OCI-LY3 (cell line): ENCODE data around the gene HELZ2.

ENCODE experiments used
- H2AFZ ChIP-seq: fragments of 200-600, 300-600 bp; shearing (Covaris generic); 2 replicates; pipeline ENCODE4 v1.6.0; 2014; ENCODE audit warnings: antibody characterized with exemption, low read depth, low read length
- H3K27ac ChIP-seq: fragments of 200-600, 300-600 bp; sonication (generic); 2 replicates; pipeline ENCODE4 v1.5.1; 2014; ENCODE audit warnings: mild to moderate bottlenecking, low read length, moderate library complexity, mixed read lengths
- H3K27me3 ChIP-seq: fragments of 200-600, 300-600 bp; sonication (generic); 2 replicates; pipeline ENCODE4 v1.6.1; 2014; ENCODE audit warnings: low read depth, low read length, mixed read lengths
- H3K36me3 ChIP-seq: fragments of 200-600, 300-600 bp; sonication (generic); replicated peaks from 2 replicates; pipeline ENCODE3; 2014; ENCODE audit warnings: low read depth, low read length, mixed read lengths
- H3K4me1 ChIP-seq: fragments of 300-600, 200-600 bp; sonication (generic); 2 replicates; pipeline ENCODE4 v1.6.1; 2014; ENCODE audit warnings: low read length, mixed read lengths
- H3K4me2 ChIP-seq: fragments of 200-600, 300-600 bp; sonication (generic); 2 replicates; pipeline ENCODE4 v1.6.1; 2014; ENCODE audit warnings: low read length, mixed read lengths
- H3K4me3 ChIP-seq: fragments of 300-600, 200-600 bp; sonication (generic); 2 replicates; pipeline ENCODE4 v1.5.1; 2014; ENCODE audit warnings: antibody characterized with exemption, mild to moderate bottlenecking, low read length, moderate library complexity
- H3K79me2 ChIP-seq: fragments of 300-600, 200-600 bp; shearing (Covaris generic); 2 replicates; pipeline ENCODE4 v1.6.1; 2014; ENCODE audit warnings: mild to moderate bottlenecking, low read length, mixed read lengths
- H3K9ac ChIP-seq: fragments of 300-600, 200-600 bp; shearing (Covaris generic); 2 replicates; pipeline ENCODE4 v1.6.0; 2014; ENCODE audit warnings: mild to moderate bottlenecking, low read length, moderate library complexity
- H3K9me3 ChIP-seq: fragments of 200-600, 300-600 bp; shearing (Covaris generic); 2 replicates; pipeline ENCODE4 v1.6.1; 2014; ENCODE audit warnings: low read length, mixed read lengths; ENCODE audit not compliant: insufficient read depth
- H4K20me1 ChIP-seq: fragments of 200-600, 300-600 bp; sonication (generic); 2 replicates; pipeline ENCODE4 v1.6.1; 2016; ENCODE audit warnings: low read length, mixed read lengths; ENCODE audit not compliant: insufficient read depth
- EZH2phosphoT487 ChIP-seq: fragments of 200-600 bp; shearing (Covaris generic); IDR thresholded peaks from 2 replicates; pipeline ENCODE4 v1.6.1; 2018; ENCODE audit warnings: antibody characterized with exemption, mixed run types, low read depth
- TF ChIP-seq, protein P1 (sequence below): fragments of 200-600, 300-600 bp; sonication (generic); IDR thresholded peaks from 2 replicates; pipeline ENCODE4 v1.5.1; 2014; ENCODE audit warnings: antibody characterized with exemption, low read length, low read depth

Gene HELZ2

DNA sequence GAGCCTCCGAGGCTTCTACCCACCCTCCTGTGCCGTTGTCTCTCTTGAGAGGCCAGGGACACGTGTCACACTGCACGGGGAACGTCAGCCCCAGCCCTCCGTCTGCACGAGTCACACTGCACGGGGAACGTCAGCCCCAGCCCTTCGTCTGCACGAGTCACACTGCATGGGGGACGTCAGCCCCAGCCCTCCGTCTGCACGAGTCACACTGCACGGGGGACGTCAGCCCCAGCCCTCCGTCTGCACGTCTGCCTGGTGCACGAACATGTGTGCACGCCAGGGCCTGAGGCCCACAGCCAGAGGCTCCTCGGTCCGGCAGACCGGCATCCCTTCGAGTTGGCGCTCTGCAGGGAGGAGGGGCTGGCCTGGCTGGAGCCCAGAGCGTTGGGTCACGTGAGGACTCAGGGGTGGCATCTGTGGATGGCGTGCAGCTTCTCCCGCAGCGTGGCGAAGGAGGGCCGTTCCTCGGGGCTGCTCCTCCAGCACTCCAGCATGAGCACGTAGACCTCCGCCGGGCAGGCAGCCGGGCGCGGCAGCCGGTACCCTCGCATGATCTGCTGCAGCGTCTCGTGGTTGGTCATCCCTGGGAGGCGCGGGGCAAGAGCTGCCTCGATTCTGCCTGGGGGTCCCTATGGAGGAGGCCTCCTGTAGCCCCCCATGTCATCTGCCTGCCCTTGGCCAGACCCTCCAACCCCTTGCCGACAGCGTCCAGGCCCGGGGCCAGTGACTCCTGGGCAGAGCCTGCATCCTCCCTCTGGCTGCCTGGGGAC, 33.4 kb downstream of the HELZ2 start:
- Histone ChIP-seq H2AFZ (no peak overlapping the region), H3K27me3 (peaks cover 23% of the 10 kb centered on the region), H3K9me3 (no peaks in the 10 kb centered on the region), H3K4me2 (no peak overlapping the region), H3K79me2 (no peaks in the 10 kb centered on the region), H3K9ac (no peak overlapping the region), H4K20me1 (no peaks in the 10 kb centered on the region), H3K27ac (no peak overlapping the region), H3K4me1 (peaks cover 30% of the 10 kb centered on the region), H3K4me3 (no peak overlapping the region), H3K36me3 (no peaks in the 10 kb centered on the region)
- TF ChIP-seq EZH2phosphoT487: no peak
- TF ChIP-seq, protein P1, sequence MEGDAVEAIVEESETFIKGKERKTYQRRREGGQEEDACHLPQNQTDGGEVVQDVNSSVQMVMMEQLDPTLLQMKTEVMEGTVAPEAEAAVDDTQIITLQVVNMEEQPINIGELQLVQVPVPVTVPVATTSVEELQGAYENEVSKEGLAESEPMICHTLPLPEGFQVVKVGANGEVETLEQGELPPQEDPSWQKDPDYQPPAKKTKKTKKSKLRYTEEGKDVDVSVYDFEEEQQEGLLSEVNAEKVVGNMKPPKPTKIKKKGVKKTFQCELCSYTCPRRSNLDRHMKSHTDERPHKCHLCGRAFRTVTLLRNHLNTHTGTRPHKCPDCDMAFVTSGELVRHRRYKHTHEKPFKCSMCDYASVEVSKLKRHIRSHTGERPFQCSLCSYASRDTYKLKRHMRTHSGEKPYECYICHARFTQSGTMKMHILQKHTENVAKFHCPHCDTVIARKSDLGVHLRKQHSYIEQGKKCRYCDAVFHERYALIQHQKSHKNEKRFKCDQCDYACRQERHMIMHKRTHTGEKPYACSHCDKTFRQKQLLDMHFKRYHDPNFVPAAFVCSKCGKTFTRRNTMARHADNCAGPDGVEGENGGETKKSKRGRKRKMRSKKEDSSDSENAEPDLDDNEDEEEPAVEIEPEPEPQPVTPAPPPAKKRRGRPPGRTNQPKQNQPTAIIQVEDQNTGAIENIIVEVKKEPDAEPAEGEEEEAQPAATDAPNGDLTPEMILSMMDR: no peak

GRCh38 chr20:63539441-63540370, 34.3 kb downstream of the HELZ2 start:
- Histone ChIP-seq H3K79me2 (no peaks in the 10 kb centered on the region), H3K9me3 (no peaks in the 10 kb centered on the region), H4K20me1 (no peaks in the 10 kb centered on the region), H3K36me3 (no peaks in the 10 kb centered on the region), H3K9ac (no peak overlapping the region), H3K4me3 (no peak overlapping the region), H3K4me2 (no peak overlapping the region), H3K27ac (no peak overlapping the region), H2AFZ (no peak overlapping the region), H3K4me1 (peaks cover 30% of the 10 kb centered on the region), H3K27me3 (peaks cover 14% of the 10 kb centered on the region)
- TF ChIP-seq EZH2phosphoT487: no peak
- TF ChIP-seq, protein P1: no peak

DNA sequence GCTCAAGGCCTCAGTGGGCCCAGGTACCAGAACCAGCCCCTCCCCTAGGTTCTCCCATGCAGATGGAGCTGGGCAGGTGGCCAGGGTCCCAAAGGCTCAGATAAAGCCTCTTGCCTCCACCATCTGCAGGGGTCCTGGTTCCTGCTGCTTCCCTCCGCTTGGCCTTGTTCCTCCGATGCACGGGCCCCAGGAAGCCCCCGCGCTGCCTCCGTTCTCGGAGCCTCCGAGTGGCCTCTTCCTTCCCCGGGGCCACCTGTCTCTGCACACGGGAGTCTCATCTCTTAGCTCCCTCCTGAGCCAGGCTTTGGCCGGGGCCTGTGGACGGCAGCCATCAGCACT, 35.0 kb downstream of the HELZ2 start:
- H3K27ac ChIP-seq: no peak overlapping the region
- H3K79me2 ChIP-seq: no peaks in the 10 kb centered on the region
- no peaks in the 10 kb centered on the region for H3K9me3 ChIP-seq
- TF ChIP-seq EZH2phosphoT487: no peak
- TF ChIP-seq, protein P1: no peak
- H3K4me2 ChIP-seq: 0 out of 2 replicates have a peak overlapping the region, but pooled peaks have one; percentile 76
- no peak overlapping the region for H2AFZ ChIP-seq
- H3K36me3 ChIP-seq: no peaks in the 10 kb centered on the region
- H3K27me3 ChIP-seq: peaks cover 8% of the 10 kb centered on the region
- H3K4me3 ChIP-seq: no peak overlapping the region
- H4K20me1 ChIP-seq: no peaks in the 10 kb centered on the region
- no peak overlapping the region for H3K9ac ChIP-seq
- peaks cover 30% of the 10 kb centered on the region for H3K4me1 ChIP-seq
